Activated CD4-positive, alpha-beta T cell treated with anti-CD3 and anti-CD28 coated beads for 1 hour (primary cell): ENCODE results near the gene APOA5.
"Not testable (repeated sequence)": the region's sequence is repeated elsewhere in the genome, so short reads cannot be mapped to it uniquely, and the experiment has no call there.

ENCODE experiments used
- DNase-seq: peaks from one replicate; pipeline ENCODE4 v3.0.0-alpha.2; 2020

Gene APOA5

GRCh38 chr11:116827461-116827860, 35.8 kb upstream of the APOA5 start:
- DNase-seq, result no peak

DNA sequence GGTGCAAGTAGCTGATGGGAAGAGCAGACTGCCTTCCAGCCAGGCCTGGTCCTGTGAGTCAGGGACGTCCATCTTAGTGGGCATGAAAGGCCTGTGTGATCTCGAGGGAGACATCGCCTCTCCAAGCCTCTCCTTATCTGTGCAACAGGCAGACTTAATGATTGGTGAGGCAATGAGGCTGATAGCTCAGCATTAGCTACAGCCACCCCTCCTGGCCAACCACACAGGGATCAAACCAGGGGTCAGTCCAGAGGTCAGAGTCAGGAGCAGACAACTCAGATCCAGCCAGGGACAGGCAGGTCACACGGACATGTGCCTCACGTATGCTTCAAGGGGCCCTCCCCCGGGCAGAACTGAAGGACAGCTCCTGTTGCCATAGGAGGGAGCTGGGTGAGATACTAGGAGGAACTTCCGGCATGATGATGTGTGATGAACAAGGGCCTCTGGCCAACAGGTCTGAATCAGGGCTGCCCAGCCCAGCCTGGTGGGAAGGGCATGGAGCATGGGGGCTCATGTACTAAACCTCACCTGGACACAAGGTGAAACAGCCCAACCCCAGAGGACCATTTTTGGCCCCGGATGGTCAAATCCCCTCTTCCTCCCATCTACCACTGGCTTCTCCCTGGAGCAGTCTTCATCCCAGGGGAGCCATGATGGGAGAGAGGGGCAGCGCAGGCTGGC, 35.2 kb upstream of the APOA5 start:
- no peak for DNase-seq

GRCh38 chr11:116825854-116826750, 34.4 kb upstream of the APOA5 start:
- DNase-seq, result no peak

GRCh38 chr11:116825434-116825833, 33.8 kb upstream of the APOA5 start:
- no peak for DNase-seq

GRCh38 chr11:116823031-116823843, 31.6 kb upstream of the APOA5 start, which contains the start of gene APOA4:
TSS of gene APOA4 (minus strand) at chr11:116823304. CDS start at chr11:116823191, 113 bp downstream.
- no peak for DNase-seq

DNA sequence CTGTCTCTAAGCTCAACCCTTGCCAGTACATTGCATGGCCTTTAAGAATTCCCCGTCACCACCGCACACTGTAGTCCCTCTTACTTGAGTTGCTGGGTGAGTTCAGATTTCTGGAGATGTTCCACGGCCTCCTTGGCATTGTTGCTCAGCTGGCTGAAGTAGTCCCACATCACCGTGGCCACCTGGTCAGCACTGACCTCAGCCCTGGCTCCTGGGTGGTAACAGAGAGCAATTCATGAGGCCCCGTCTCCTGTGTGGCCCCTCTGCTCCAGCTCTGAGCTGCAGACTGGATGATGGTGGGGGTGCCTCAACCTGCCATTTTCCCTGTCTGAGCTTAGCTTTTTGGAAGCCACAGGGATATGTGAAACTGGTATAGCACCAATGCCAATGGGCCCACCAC, 30.9 kb upstream of the APOA5 start:
- no peak for DNase-seq

GRCh38 chr11:116821050-116821918, 29.6 kb upstream of the APOA5 start:
- DNase-seq, result no peak

GRCh38 chr11:116819049-116819448, 27.4 kb upstream of the APOA5 start:
- DNase-seq, result no peak

DNA sequence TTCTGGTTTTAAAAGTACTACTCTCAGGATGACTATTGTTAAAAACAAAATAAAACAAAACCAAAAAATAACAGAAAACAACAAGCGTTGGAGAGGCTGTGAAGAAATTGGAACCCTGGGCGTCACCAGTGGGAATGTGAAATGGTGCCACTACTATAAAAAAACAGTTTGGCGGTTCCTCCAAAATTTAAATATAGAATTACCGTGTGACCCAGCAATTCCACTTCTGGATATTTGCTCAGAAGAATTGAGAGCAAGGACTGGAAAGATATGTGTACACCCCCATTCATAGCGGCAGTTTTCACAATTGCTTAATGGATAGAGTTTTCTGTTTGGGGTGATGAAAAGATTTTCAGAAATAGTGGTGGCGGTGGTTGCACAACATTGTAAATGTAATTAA, 22.8 kb upstream of the APOA5 start:
- no peak for DNase-seq

- no peak for DNase-seq
Observed at GRCh38 chr11:116813781-116814471, 22.2 kb upstream of the APOA5 start.

DNA sequence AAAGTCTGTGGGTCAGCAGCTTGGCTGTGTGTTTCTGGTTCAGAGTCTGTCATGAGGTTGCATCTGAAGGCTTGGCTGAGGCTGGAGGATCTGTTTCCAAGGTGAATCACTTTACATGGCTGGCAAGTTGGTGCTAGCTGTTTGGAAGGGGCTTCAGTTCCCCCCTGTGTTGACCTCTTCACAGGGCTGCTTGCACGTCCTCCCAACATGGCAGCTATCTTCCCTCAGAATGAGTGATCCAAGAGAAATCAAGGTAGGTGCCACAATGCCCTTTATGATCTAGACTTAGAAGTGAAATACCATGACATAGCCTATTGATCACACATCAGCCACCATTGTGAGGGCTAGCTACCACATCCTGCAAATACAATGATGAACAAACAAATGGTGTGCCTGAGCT, 21.5 kb upstream of the APOA5 start:
- no peak for DNase-seq

- DNase-seq, result no peak
Observed at GRCh38 chr11:116812109-116812508, 20.4 kb upstream of the APOA5 start.

DNA sequence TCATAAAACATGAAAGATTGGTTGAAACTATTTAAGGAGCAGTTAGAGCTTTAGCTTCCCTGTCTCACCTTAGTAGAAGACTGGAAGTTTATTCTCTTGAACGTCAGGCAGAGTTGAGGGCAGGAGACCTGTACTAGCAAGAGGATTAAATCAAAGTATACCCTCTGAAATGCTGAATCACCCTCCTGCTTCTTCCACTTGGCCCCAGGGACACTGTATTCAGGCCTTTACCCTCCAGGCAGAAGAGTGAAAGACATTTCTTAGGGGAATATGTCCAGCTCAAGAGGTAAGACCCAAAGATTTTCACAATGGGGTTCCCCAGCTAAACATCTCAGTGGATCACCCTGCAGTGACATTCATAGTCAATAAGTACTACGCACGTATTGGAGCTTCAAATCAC, 19.5 kb upstream of the APOA5 start:
- no peak for DNase-seq

GRCh38 chr11:116808262-116809175, 16.8 kb upstream of the APOA5 start:
- DNase-seq, result no peak

DNA sequence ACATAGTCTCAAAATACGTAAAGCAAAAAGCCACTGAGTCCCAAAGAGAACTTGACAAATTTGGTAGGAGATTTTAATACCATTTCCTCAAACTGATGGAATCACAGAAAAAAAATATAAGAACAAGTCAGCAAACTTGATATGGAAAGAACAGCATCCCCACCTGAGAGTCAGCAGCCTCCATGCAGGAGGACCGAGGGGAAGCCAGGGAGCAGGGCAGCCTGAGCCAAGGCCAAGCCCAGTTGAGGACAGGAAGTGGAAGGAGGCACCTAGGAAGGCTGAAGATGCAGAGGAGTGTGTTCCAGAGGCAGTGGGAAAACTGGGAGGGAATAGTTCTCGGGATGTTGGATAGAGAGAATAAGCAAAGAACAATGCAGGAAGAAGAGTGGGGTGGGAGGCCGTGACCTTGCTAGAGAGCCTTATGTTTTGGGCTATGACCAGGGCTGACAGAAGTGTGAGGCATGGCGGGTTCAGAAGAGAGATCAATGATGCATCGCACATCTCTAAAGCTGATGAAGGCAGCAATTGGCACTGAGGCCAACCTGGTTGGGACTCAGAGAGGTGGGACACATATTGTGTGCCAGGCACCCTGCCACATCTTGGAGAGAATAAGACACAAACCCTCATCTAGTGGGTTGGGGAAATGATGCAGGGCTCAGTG, 16.1 kb upstream of the APOA5 start:
- no peak for DNase-seq

DNA sequence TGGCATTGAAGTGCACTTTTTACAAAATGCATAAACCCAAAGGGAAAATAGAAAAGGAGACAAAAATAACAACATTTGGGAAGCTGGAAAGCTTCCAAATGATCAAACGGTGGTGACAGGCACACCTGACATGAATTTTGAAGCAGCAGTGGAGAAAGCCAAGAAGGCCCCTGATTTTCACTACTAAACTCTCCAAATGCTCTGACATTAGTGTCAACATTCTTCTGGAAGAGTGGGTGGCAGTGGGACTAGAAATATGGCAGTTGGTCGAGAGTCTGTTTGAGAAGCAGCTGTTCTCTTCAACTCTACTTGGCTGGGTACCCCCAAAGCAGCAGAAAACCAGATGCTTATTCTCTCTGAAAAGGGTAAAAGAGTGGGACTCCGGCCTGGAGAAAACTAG, 12.3 kb upstream of the APOA5 start:
- DNase-seq, result no peak

DNA sequence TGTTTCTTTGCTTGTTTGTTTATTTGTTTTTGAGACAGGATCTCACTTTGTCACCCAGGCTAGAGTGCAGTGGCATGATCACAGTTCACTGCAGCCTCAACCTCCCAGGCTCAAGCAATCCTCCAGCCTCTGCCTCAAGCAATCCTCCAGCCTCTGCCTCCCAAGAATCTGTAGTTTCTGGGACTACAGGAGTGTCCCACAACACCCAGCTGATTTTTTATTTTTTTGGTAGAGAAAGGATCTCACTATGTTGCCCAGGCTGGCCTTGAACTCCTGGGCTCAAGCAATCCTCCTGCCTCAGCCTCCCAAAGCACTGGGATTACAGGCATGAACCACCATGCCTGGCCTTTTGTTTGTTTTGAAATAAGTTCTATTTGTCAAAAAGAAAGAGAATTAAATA, 10.0 kb upstream of the APOA5 start:
- DNase-seq, result not testable (repeated sequence)

DNA sequence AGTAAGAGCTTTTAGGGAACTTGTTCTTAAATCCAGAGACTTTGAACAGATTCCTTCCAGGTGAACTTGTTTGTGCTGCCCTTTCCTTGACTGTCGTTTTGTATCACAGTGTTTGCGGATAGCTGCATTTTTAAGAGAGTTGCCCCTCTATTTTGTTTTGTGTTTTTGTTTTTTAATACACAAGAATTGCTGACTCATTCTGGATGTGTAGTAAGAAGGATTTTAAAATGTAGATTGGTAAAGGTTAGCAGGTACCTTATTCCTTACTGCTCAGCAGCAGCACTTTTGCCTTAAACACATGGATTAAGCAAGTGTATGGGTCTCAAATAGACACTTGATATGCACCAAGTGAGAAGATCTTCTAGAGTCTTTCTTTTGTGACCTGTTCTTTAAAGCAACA, 8.9 kb upstream of the APOA5 start:
- DNase-seq, result no peak

DNA sequence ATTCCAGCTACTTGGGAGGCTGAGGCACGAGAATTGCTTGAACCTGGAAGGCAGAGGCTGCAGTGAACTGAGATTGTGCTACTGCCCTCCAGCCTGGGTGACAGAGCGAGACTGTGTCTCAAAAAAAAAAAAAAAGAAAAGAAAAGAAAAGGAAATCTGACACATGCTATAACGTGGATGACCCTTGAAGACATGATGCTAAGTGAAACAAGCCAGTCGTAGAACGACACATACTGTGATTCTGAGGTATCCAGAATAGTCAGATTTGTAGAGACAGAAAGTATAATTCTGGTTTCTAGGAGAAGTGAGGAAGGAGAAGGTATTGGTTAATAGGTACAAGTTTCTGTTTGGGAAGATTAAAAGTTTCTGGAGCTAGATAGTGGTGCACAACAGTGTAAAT, 6.7 kb upstream of the APOA5 start:
- DNase-seq, result no peak

GRCh38 chr11:116797816-116798215, 6.1 kb upstream of the APOA5 start:
- no peak for DNase-seq
